ENCODE data around the gene NLGN1. TPM values are rescaled to one million over a fixed set of nuclear protein-coding genes. Genes with fewer than 3 reads are reported as not detected.

The NLGN1 gene
- total RNA-seq, 2 donors from 2014 or later = 1.3 to 2.4 TPM

GRCh38 chr3:173823911-173824460 lies 426.4 kb downstream of the NLGN1 start:
- no peaks in the 10 kb centered on the region for H3K9me3 ChIP-seq
- H3K27me3 ChIP-seq = no peaks in the 10 kb centered on the region
- no peak for TF ChIP-seq CTCF (IDR thresholded peaks at IDR 0.05)
- H3K4me1 ChIP-seq = no peaks in the 10 kb centered on the region
- no peak overlapping the region for H3K4me3 ChIP-seq
- no peaks in the 10 kb centered on the region for H3K36me3 ChIP-seq
- DNase-seq (ENCODE audit: low spot score) = no peak
- no peak overlapping the region for H3K27ac ChIP-seq

GRCh38 chr3:173825730-173826129 lies 428.2 kb downstream of the NLGN1 start:
- no peaks in the 10 kb centered on the region for H3K9me3 ChIP-seq
- H3K4me1 ChIP-seq = no peaks in the 10 kb centered on the region
- DNase-seq (ENCODE audit: low spot score) = no peak
- no peaks in the 10 kb centered on the region for H3K36me3 ChIP-seq
- no peak overlapping the region for H3K4me3 ChIP-seq
- H3K27me3 ChIP-seq = no peaks in the 10 kb centered on the region
- TF ChIP-seq CTCF (IDR thresholded peaks at IDR 0.05) = no peak
- H3K27ac ChIP-seq = no peak overlapping the region

GRCh38 chr3:173826416-173826815 lies 428.9 kb downstream of the NLGN1 start:
- Histone ChIP-seq H3K4me1 (no peaks in the 10 kb centered on the region), H3K4me3 (no peak overlapping the region), H3K27ac (no peak overlapping the region), H3K27me3 (no peaks in the 10 kb centered on the region), H3K9me3 (no peaks in the 10 kb centered on the region), H3K36me3 (no peaks in the 10 kb centered on the region)
- no peak for TF ChIP-seq CTCF (IDR thresholded peaks at IDR 0.05)
- DNase-seq (ENCODE audit: low spot score) = no peak

- no peaks in the 10 kb centered on the region for H3K36me3 ChIP-seq
- DNase-seq (ENCODE audit: low spot score) = no peak
- H3K4me1 ChIP-seq = no peaks in the 10 kb centered on the region
- TF ChIP-seq CTCF (IDR thresholded peaks at IDR 0.05) = no peak
- H3K4me3 ChIP-seq = no peak overlapping the region
- no peaks in the 10 kb centered on the region for H3K9me3 ChIP-seq
- H3K27ac ChIP-seq = no peak overlapping the region
- H3K27me3 ChIP-seq = no peaks in the 10 kb centered on the region
Measured at GRCh38 chr3:173826901-173827609, 429.5 kb downstream of the NLGN1 start.

- H3K4me1 ChIP-seq = no peaks in the 10 kb centered on the region
- H3K4me3 ChIP-seq = no peak overlapping the region
- H3K27me3 ChIP-seq = no peaks in the 10 kb centered on the region
- H3K36me3 ChIP-seq = no peaks in the 10 kb centered on the region
- no peak overlapping the region for H3K27ac ChIP-seq
- no peak for TF ChIP-seq CTCF (IDR thresholded peaks at IDR 0.05)
- no peak for DNase-seq (ENCODE audit: low spot score)
- no peaks in the 10 kb centered on the region for H3K9me3 ChIP-seq
Measured at GRCh38 chr3:173838644-173839043, 441.1 kb downstream of the NLGN1 start.

- no peaks in the 10 kb centered on the region for H3K4me1 ChIP-seq
- no peak for DNase-seq (ENCODE audit: low spot score)
- TF ChIP-seq CTCF (IDR thresholded peaks at IDR 0.05) = no peak
- no peaks in the 10 kb centered on the region for H3K27me3 ChIP-seq
- H3K4me3 ChIP-seq = no peak overlapping the region
- H3K27ac ChIP-seq = no peak overlapping the region
- no peaks in the 10 kb centered on the region for H3K9me3 ChIP-seq
- H3K36me3 ChIP-seq = no peaks in the 10 kb centered on the region
Measured at GRCh38 chr3:173839859-173840258, 442.3 kb downstream of the NLGN1 start.
